ENCODE data around the gene SYF2. TPM values are rescaled to one million over a fixed set of nuclear protein-coding genes. Genes with fewer than 3 reads are reported as not detected.

Gene SYF2
- total and polyA plus RNA-seq, 2 donors (not counting 1 experiment from before 2014, with no cell fraction given), result 41.6 to 42.4 TPM

DNA sequence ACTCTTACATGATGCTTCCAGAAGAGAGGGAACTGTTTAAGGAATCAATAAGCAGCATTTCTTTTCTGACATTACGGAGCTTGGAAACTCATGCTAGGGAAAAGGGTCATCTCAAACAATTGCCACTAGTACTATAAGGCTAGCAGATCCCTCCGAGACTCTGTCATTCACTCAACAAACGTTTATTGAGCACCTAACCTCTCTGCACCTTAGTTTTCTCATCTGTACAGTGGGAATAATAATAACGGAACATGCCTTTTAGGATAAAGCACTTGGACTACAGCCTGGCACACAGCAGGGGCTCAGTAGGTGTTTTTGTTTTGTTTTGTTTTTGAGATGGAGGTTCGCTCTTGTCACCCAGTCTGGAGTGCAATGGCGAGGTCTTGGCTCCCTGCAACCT, 51.3 kb downstream of the SYF2 start:
- no peaks in the 10 kb centered on the region for H3K36me3 ChIP-seq (ENCODE audit: control insufficient read depth, insufficient read depth, low read length)
- H3K4me3 ChIP-seq (replicated peaks in 1 of 4; ENCODE audit: control extremely low read depth in 1 of 4, insufficient read depth in 1 of 4, low read depth in 3 of 4, low read length in 4 of 4), result no peak overlapping the region
- no peaks in the 10 kb centered on the region for H4K20me1 ChIP-seq (ENCODE audit: control insufficient read depth, extremely low read depth, insufficient read depth, low read length)
- DNase-seq (ENCODE audit: low read depth in 2 of 2), result no peak
- H2AFZ ChIP-seq (ENCODE audit: low read length), result no peak overlapping the region
- H3K9ac ChIP-seq (ENCODE audit: insufficient read depth, low read length), result no peak overlapping the region
- TF ChIP-seq, protein P1, sequence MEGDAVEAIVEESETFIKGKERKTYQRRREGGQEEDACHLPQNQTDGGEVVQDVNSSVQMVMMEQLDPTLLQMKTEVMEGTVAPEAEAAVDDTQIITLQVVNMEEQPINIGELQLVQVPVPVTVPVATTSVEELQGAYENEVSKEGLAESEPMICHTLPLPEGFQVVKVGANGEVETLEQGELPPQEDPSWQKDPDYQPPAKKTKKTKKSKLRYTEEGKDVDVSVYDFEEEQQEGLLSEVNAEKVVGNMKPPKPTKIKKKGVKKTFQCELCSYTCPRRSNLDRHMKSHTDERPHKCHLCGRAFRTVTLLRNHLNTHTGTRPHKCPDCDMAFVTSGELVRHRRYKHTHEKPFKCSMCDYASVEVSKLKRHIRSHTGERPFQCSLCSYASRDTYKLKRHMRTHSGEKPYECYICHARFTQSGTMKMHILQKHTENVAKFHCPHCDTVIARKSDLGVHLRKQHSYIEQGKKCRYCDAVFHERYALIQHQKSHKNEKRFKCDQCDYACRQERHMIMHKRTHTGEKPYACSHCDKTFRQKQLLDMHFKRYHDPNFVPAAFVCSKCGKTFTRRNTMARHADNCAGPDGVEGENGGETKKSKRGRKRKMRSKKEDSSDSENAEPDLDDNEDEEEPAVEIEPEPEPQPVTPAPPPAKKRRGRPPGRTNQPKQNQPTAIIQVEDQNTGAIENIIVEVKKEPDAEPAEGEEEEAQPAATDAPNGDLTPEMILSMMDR (conservative IDR thresholded peaks at IDR 0.05 in 1 of 2, IDR thresholded peaks at IDR 0.05 in 1 of 2; ENCODE audit: low read depth in 1 of 2, low read length in 2 of 2), result no peak
- no peak for TF ChIP-seq EZH2 (IDR thresholded peaks at IDR 0.05; ENCODE audit: low read length, missing control alignments)
- no peak overlapping the region for H3K4me2 ChIP-seq (ENCODE audit: extremely low read depth, insufficient read depth, low read length)
- no peaks in the 10 kb centered on the region for H3K9me3 ChIP-seq (ENCODE audit: control insufficient read depth, insufficient read depth, low read depth, low read length)
- no peak overlapping the region for H3K27ac ChIP-seq (ENCODE audit: insufficient read depth, low read length)
- H3K27me3 ChIP-seq (ENCODE audit: control insufficient read depth, insufficient read depth, low read length), result no peaks in the 10 kb centered on the region
- no peaks in the 10 kb centered on the region for H3K4me1 ChIP-seq (ENCODE audit: control insufficient read depth, extremely low read depth, insufficient read depth, low read length)
- no peaks in the 10 kb centered on the region for H3K79me2 ChIP-seq (ENCODE audit: control insufficient read depth, insufficient read depth, low read length)

GRCh38 chr1:25178917-25179561, 53.3 kb downstream of the SYF2 start:
- Histone ChIP-seq H3K36me3 (ENCODE audit: control insufficient read depth, insufficient read depth, low read length) (no peaks in the 10 kb centered on the region), H3K27me3 (ENCODE audit: control insufficient read depth, insufficient read depth, low read length) (no peaks in the 10 kb centered on the region), H3K9ac (ENCODE audit: insufficient read depth, low read length) (no peak overlapping the region), H3K79me2 (ENCODE audit: control insufficient read depth, insufficient read depth, low read length) (no peaks in the 10 kb centered on the region), H3K4me1 (ENCODE audit: control insufficient read depth, extremely low read depth, insufficient read depth, low read length) (no peaks in the 10 kb centered on the region), H3K9me3 (ENCODE audit: control insufficient read depth, insufficient read depth, low read depth, low read length) (no peaks in the 10 kb centered on the region), H4K20me1 (ENCODE audit: control insufficient read depth, extremely low read depth, insufficient read depth, low read length) (no peaks in the 10 kb centered on the region), H3K27ac (ENCODE audit: insufficient read depth, low read length) (no peak overlapping the region), H2AFZ (ENCODE audit: low read length) (no peak overlapping the region), H3K4me3 (replicated peaks in 1 of 4; ENCODE audit: control extremely low read depth in 1 of 4, insufficient read depth in 1 of 4, low read depth in 3 of 4, low read length in 4 of 4) (no peak overlapping the region), H3K4me2 (ENCODE audit: extremely low read depth, insufficient read depth, low read length) (no peak overlapping the region)
- no peak for DNase-seq (ENCODE audit: low read depth in 2 of 2)
- TF ChIP-seq EZH2 (IDR thresholded peaks at IDR 0.05; ENCODE audit: low read length, missing control alignments), result no peak
- TF ChIP-seq, protein P1 (conservative IDR thresholded peaks at IDR 0.05 in 1 of 2, IDR thresholded peaks at IDR 0.05 in 1 of 2; ENCODE audit: low read depth in 1 of 2, low read length in 2 of 2), result no peak

- TF ChIP-seq, protein P1 (conservative IDR thresholded peaks at IDR 0.05 in 1 of 2, IDR thresholded peaks at IDR 0.05 in 1 of 2; ENCODE audit: low read depth in 1 of 2, low read length in 2 of 2), result no peak
- no peak for TF ChIP-seq EZH2 (IDR thresholded peaks at IDR 0.05; ENCODE audit: low read length, missing control alignments)
- Histone ChIP-seq H4K20me1 (ENCODE audit: control insufficient read depth, extremely low read depth, insufficient read depth, low read length) (no peaks in the 10 kb centered on the region), H3K27me3 (ENCODE audit: control insufficient read depth, insufficient read depth, low read length) (no peaks in the 10 kb centered on the region), H3K9ac (ENCODE audit: insufficient read depth, low read length) (no peak overlapping the region), H3K79me2 (ENCODE audit: control insufficient read depth, insufficient read depth, low read length) (no peaks in the 10 kb centered on the region), H3K36me3 (ENCODE audit: control insufficient read depth, insufficient read depth, low read length) (no peaks in the 10 kb centered on the region), H3K4me2 (ENCODE audit: extremely low read depth, insufficient read depth, low read length) (no peak overlapping the region), H3K27ac (ENCODE audit: insufficient read depth, low read length) (no peak overlapping the region), H3K4me3 (replicated peaks in 1 of 4; ENCODE audit: control extremely low read depth in 1 of 4, insufficient read depth in 1 of 4, low read depth in 3 of 4, low read length in 4 of 4) (no peak overlapping the region), H3K4me1 (ENCODE audit: control insufficient read depth, extremely low read depth, insufficient read depth, low read length) (no peaks in the 10 kb centered on the region), H2AFZ (ENCODE audit: low read length) (no peak overlapping the region), H3K9me3 (ENCODE audit: control insufficient read depth, insufficient read depth, low read depth, low read length) (no peaks in the 10 kb centered on the region)
- DNase-seq (ENCODE audit: low read depth in 2 of 2), result no peak
Measured at GRCh38 chr1:25174730-25175612, 57.3 kb downstream of the SYF2 start.
